RWPE1 (cell line): Measurements from ENCODE around the gene DAGLB.
"Not testable (repeated sequence)": the region's sequence is repeated elsewhere in the genome, so short reads cannot be mapped to it uniquely, and the experiment has no call there.

Experiments
- CTCF ChIA-PET: fragments of 350-600 bp; sonication (Branson Sonifier 250); formaldehyde crosslinking; extraction: SDS; loops from one replicate; lab custom pipeline; 2021; lab: Yijun Ruan, JAX
- POLR2A ChIA-PET: fragments of 400-600 bp; formaldehyde crosslinking; extraction: SDS; loops from one replicate; lab custom pipeline; 2020; ENCODE audit warnings: antibody characterized with exemption; ENCODE audit not compliant: low non-redundant PET; lab: Yijun Ruan, JAX
- DNase-seq: peaks from one replicate; pipeline ENCODE4 v3.0.0; 2012; ENCODE audit warnings: low spot score
- H3K27ac ChIP-seq: fragments of 450-650 bp; 2 replicates; pipeline ENCODE4 v1.5.1; 2017
- CTCF ChIP-seq: fragments of 450-650 bp; conservative IDR thresholded peaks from 2 replicates; pipeline ENCODE4 v1.5.1; 2017; ENCODE audit warnings: low read depth, mild to moderate bottlenecking

DAGLB gene

GRCh38 chr7:6386779-6387178 is 61.0 kb downstream of the DAGLB start:
- peak overlapping the region; percentile 81 for H3K27ac ChIP-seq
- POLR2A ChIA-PET, result no interaction called here
- no peak for TF ChIP-seq CTCF
- no peak for DNase-seq
- CTCF ChIA-PET, result interaction anchor here (0.6 kb wide), 1 partner anchor 64 kb away, joined by 3 read pairs; no protein-coding TSS in a partner anchor

- ChIA-PET POLR2A (no interaction called here), CTCF (no interaction called here)
- H3K27ac ChIP-seq, result peak overlapping the region; percentile 81
- no peak for TF ChIP-seq CTCF
- DNase-seq, result no peak
Measured at GRCh38 chr7:6385909-6386560, 61.7 kb downstream of the DAGLB start.

GRCh38 chr7:6385110-6385781 is 62.5 kb downstream of the DAGLB start:
- TF ChIP-seq CTCF, result no peak
- ChIA-PET CTCF (interaction anchor here (0.8 kb wide), 1 partner anchor 247 kb away, joined by 4 read pairs; no protein-coding TSS in a partner anchor), POLR2A (no interaction called here)
- DNase-seq, result peak; percentile 91
- H3K27ac ChIP-seq, result peak overlapping the region; percentile 94

- H3K27ac ChIP-seq, result peak overlapping the region; percentile 94
- POLR2A ChIA-PET, result no interaction called here
- CTCF ChIA-PET, result interaction anchor here (0.8 kb wide), 1 partner anchor 247 kb away, joined by 4 read pairs; no protein-coding TSS in a partner anchor
Measured at GRCh38 chr7:6384327-6384726, 63.4 kb downstream of the DAGLB start.

GRCh38 chr7:6382817-6383216 is 64.9 kb downstream of the DAGLB start:
- CTCF ChIA-PET, result no interaction called here
- no peak for TF ChIP-seq CTCF
- POLR2A ChIA-PET, result no interaction called here
- peak overlapping the region; percentile 58 for H3K27ac ChIP-seq
- no peak for DNase-seq

More at GRCh38 chr7:6384327-6384726, 63.4 kb downstream of the DAGLB start:
- DNase-seq, result no peak
- TF ChIP-seq CTCF, result no peak

- CTCF ChIA-PET, POLR2A ChIA-PET, DNase-seq: not testable (repeated sequence)
- peak overlapping the region; percentile 58 for H3K27ac ChIP-seq
Measured at GRCh38 chr7:6381846-6382245, 65.9 kb downstream of the DAGLB start.
